Esophagus muscularis mucosa (tissue), 3 donors: ENCODE measurements around the gene ZFPM1.

Experiments
- POLR2A ChIP-seq: fragments of 450-650 bp; IDR thresholded peaks from one replicate; pipeline ENCODE4 v1.6.1; 2017; ENCODE audit warnings: antibody characterized with exemption, moderate library complexity, mild to moderate bottlenecking, low read depth
- POLR2AphosphoS5 ChIP-seq, 2 donors: sonication (generic); formaldehyde crosslinking; IDR thresholded peaks; one replicate each; pipeline ENCODE4 v1.6.1; 2017; ENCODE audit warnings: antibody characterized with exemption in 2 of 2
- TF ChIP-seq, protein P1 (sequence below), 3 experiments: fragments of 200-600 bp in 2 of 3; fragments of 450-650 bp in 1 of 3; sonication (generic) in 2 of 3; IDR thresholded peaks; one replicate each; pipeline ENCODE4 v1.5.1; 2017 to 2019; ENCODE audit warnings: antibody characterized with exemption in 3 of 3, mild to moderate bottlenecking in 2 of 3, moderate library complexity in 1 of 3

DNA sequence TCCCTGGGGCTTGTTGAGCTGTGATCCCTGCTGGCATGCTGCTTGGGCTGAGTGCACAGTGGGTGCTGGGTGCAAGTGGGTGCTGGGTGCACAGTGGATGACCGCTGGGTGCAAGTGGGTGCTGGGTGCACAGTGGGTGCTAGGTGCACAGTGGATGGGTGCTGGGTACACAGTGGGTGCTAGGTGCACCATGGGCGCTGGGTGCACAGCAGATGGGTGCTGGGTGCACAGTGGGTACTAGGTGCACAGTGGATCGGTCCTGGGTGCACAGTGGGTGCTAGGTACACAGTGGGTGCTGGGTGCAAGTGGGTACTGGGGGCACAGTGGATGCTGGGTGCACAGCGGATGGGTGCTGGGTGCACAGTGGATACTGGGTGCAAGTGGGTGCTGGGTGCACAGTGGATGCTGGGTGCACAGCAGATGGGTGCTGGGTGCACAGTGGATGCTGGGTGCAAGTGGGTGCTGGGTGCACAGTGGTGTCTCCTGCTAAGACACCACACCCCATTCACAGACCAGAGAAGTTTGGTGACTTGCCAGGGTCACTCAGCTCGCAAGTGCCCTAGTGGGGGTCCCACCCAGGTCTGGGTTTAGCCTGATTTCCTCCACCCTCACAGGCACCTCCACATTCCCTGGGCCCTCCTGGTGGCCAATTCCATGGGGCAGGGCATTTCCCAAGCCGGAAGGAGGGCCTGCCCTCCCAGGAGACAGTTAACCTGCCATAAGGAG is 33.5 kb downstream of the ZFPM1 start:
- TF ChIP-seq, protein P1, sequence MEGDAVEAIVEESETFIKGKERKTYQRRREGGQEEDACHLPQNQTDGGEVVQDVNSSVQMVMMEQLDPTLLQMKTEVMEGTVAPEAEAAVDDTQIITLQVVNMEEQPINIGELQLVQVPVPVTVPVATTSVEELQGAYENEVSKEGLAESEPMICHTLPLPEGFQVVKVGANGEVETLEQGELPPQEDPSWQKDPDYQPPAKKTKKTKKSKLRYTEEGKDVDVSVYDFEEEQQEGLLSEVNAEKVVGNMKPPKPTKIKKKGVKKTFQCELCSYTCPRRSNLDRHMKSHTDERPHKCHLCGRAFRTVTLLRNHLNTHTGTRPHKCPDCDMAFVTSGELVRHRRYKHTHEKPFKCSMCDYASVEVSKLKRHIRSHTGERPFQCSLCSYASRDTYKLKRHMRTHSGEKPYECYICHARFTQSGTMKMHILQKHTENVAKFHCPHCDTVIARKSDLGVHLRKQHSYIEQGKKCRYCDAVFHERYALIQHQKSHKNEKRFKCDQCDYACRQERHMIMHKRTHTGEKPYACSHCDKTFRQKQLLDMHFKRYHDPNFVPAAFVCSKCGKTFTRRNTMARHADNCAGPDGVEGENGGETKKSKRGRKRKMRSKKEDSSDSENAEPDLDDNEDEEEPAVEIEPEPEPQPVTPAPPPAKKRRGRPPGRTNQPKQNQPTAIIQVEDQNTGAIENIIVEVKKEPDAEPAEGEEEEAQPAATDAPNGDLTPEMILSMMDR (IDR thresholded peaks at IDR 0.05): no peak
- TF ChIP-seq POLR2AphosphoS5 (IDR thresholded peaks at IDR 0.05) (no peak), POLR2A (no peak)
